K562 (cell line): ENCODE results near the gene EXOSC2. TPM values are rescaled to one million over a fixed set of nuclear protein-coding genes. Genes with fewer than 3 reads are reported as not detected.

Experiments used
- ATAC-seq: fragments of 200-7000 bp; cut with Tn5 transposase; 3 replicates; pipeline ENCODE4 v1.9.1; 2020; ENCODE audit warnings: moderate library complexity
- BruUV-seq: library from RNA; stranded (reverse); fragments of 400-500 nt; replicated peaks from 2 replicates; lab custom pipeline; 2021; lab: Mats Ljungman, UMichigan
- CTCF ChIA-PET: fragments of 300-600 bp; formaldehyde crosslinking; extraction: SDS; loops from one replicate; lab custom pipeline; 2021; ENCODE audit warnings: low intra/inter-chr PET ratio; lab: Yijun Ruan, JAX
- POLR2A ChIA-PET: fragments of 300-600, 350-650 bp; sonication (Branson Sonifier 250); formaldehyde crosslinking; extraction: SDS; loops from one replicate; lab custom pipeline; 2021; ENCODE audit warnings: antibody characterized with exemption, inconsistent platforms; lab: Yijun Ruan, JAX
- DNase-seq, 4 experiments: peaks; one replicate each; pipeline versions ENCODE4 v3.0.0 to v3.0.0-alpha.2; 2011 to 2018; ENCODE audit warnings: low spot score in 3 of 4, mixed read lengths in 3 of 4; ENCODE audit errors: extremely low read depth in 1 of 4
- FAIRE-seq: peaks from 2 replicates; lab custom pipeline; 2011; peaks lifted over from hg19 to GRCh38; lab: Jason Lieb, UNC
- H2AFZ ChIP-seq: 2 replicates; pipeline ENCODE4 v1.6.0; 2011; ENCODE audit warnings: low read depth, low read length, control low read depth, inconsistent platforms
- H3K27ac ChIP-seq: fragments of 200-600 bp; 3 replicates; pipeline ENCODE4 v1.8.0; 2011; ENCODE audit warnings: low read depth, mild to moderate bottlenecking, control low read depth, inconsistent platforms, low read length, moderate library complexity, mixed read lengths; ENCODE audit errors: extremely low read depth
- H3K27me3 ChIP-seq, 2 experiments: fragments of 300-600 bp in 1 of 2; 2 replicates in 1 of 2; 3 replicates in 1 of 2; pipeline versions ENCODE4 v1.6.0 to v1.8.0; 2011; ENCODE audit warnings: inconsistent platforms in 2 of 2, low read length in 2 of 2, mild to moderate bottlenecking in 1 of 2, mixed read lengths in 1 of 2, moderate library complexity in 1 of 2; ENCODE audit not compliant: control insufficient read depth in 2 of 2, insufficient read depth in 2 of 2
- H3K36me3 ChIP-seq: fragments of 300-600 bp; 3 replicates; pipeline ENCODE4 v1.8.0; 2011; ENCODE audit warnings: mild to moderate bottlenecking, low read length, inconsistent platforms; ENCODE audit not compliant: control insufficient read depth, insufficient read depth
- H3K4me1 ChIP-seq, 2 experiments: fragments of 200-600 bp in 1 of 2; replicated peaks in 1 of 2; 2 replicates in 1 of 2; 3 replicates in 1 of 2; pipeline versions ENCODE4 v1.5.1 to v1.8.0; 2011; ENCODE audit warnings: inconsistent platforms in 2 of 2, low read length in 2 of 2, mild to moderate bottlenecking in 1 of 2, mixed read lengths in 1 of 2, moderate library complexity in 1 of 2; ENCODE audit not compliant: control insufficient read depth in 2 of 2, insufficient read depth in 2 of 2
- H3K4me2 ChIP-seq: 2 replicates; pipeline ENCODE4 v1.6.1; 2011; ENCODE audit warnings: low read length, control low read depth, inconsistent platforms, mixed read lengths; ENCODE audit not compliant: insufficient read depth
- H3K4me3 ChIP-seq: fragments of 200-600 bp; sonication (generic), shearing (Covaris generic); 2 replicates; pipeline ENCODE4 v1.5.1; 2016; ENCODE audit warnings: control low read depth, inconsistent platforms
- H3K79me2 ChIP-seq: fragments of 200-600 bp; 3 replicates; pipeline ENCODE4 v1.8.0; 2011; ENCODE audit warnings: low read length, inconsistent platforms; ENCODE audit not compliant: control insufficient read depth, insufficient read depth
- H3K9ac ChIP-seq, 2 experiments: 2 replicates each; pipeline versions ENCODE4 v1.6.0 to v1.6.1; 2011; ENCODE audit warnings: low read depth in 2 of 2, low read length in 2 of 2, control low read depth in 1 of 2, inconsistent platforms in 1 of 2, mild to moderate bottlenecking in 1 of 2, mixed read lengths in 1 of 2; ENCODE audit not compliant: insufficient read depth in 1 of 2
- H3K9me1 ChIP-seq: one replicate; pipeline ENCODE4 v1.6.0; 2011; ENCODE audit warnings: inconsistent platforms, mild to moderate bottlenecking, low read length, moderate library complexity; ENCODE audit not compliant: control insufficient read depth, insufficient read depth
- H3K9me3 ChIP-seq: replicated peaks from 2 replicates; pipeline ENCODE4 v1.5.1; 2011; ENCODE audit warnings: low read depth, low read length, inconsistent platforms; ENCODE audit not compliant: control insufficient read depth, insufficient read depth
- H4K20me1 ChIP-seq: replicated peaks from 2 replicates; pipeline ENCODE4 v1.6.1; 2011; ENCODE audit warnings: low read length, inconsistent platforms, mixed read lengths; ENCODE audit not compliant: control insufficient read depth, insufficient read depth
- ARID4B ChIP-seq: sonication (generic); formaldehyde crosslinking; IDR thresholded peaks from 2 replicates; pipeline ENCODE4 v1.8.0; 2022; ENCODE audit warnings: mild to moderate bottlenecking, missing genetic modification reagents
- BMI1 ChIP-seq: fragments of 150-350 bp; IDR thresholded peaks from 2 replicates; pipeline ENCODE4 v1.6.1; 2014; ENCODE audit warnings: low read length
- CBX8 ChIP-seq: fragments of 200-600 bp; sonication (generic); IDR thresholded peaks from 2 replicates; pipeline ENCODE4 v1.6.1; 2012; ENCODE audit warnings: borderline replicate concordance, mixed run types, low read depth, mild to moderate bottlenecking, moderate library complexity, mixed read lengths, low read length, control low read depth, inconsistent platforms; ENCODE audit not compliant: poor library complexity, severe bottlenecking; ENCODE audit errors: extremely low read depth
- CEBPB ChIP-seq: fragments of 450-650 bp; IDR thresholded peaks from 2 replicates; pipeline ENCODE4 v1.6.1; 2016; ENCODE audit warnings: missing genetic modification characterization, missing compliant biosample characterization
- ETV1 ChIP-seq: fragments of 450-650 bp; conservative IDR thresholded peaks from 2 replicates; pipeline ENCODE4 v1.6.1; 2016; ENCODE audit warnings: missing genetic modification characterization, control low read depth, low read depth, missing compliant biosample characterization
- GABPB1 ChIP-seq: sonication (generic); formaldehyde crosslinking; IDR thresholded peaks from 2 replicates; pipeline ENCODE4 v1.8.0; 2022; ENCODE audit warnings: mild to moderate bottlenecking, missing genetic modification reagents
- HDAC1 ChIP-seq, 2 experiments: fragments of 450-650 bp; IDR thresholded peaks; 2 replicates each; pipeline ENCODE4 v1.6.1; 2016 to 2017; ENCODE audit warnings: inconsistent platforms in 1 of 2, mild to moderate bottlenecking in 1 of 2, moderate library complexity in 1 of 2
- KDM2B ChIP-seq: fragments of 250-450 bp; sonication (Bioruptor Pico); IDR thresholded peaks from 2 replicates; pipeline ENCODE4 v1.8.0; 2021; ENCODE audit warnings: mild to moderate bottlenecking, moderate library complexity
- NFIX ChIP-seq: fragments of 250-450 bp; sonication (Bioruptor Pico); IDR thresholded peaks from 2 replicates; pipeline ENCODE4 v1.4.0; 2020; ENCODE audit warnings: low read depth, mild to moderate bottlenecking, moderate library complexity
- POLR2G ChIP-seq: fragments of 200-400 bp; formaldehyde crosslinking; IDR thresholded peaks from 2 replicates; pipeline ENCODE4 v1.6.1; 2017; ENCODE audit warnings: low read depth, mild to moderate bottlenecking, antibody characterized with exemption, low read length, moderate library complexity
- SNIP1 ChIP-seq: fragments of 450-650 bp; IDR thresholded peaks from 2 replicates; pipeline ENCODE4 v1.7.1; 2017; ENCODE audit warnings: low read depth, mild to moderate bottlenecking
- WGBS: fragments of 100-300 bp; shearing (Covaris generic); methylation state at CpG from one replicate; pipeline ENCODE4 v1.1.6; 2016; ENCODE audit warnings: low coverage, mixed read lengths; ENCODE audit not compliant: insufficient coverage; ENCODE audit errors: missing lambda C conversion rate; 5-methylcytosine and 5-hydroxymethylcytosine counted together
- in situ Hi-C: fragments of 300-500 bp; cut with MboI; formaldehyde crosslinking; loops from 4 replicates; pipeline ENCODE4 v1.15.0; 2018; ENCODE audit warnings: inconsistent platforms, mixed read lengths
- intact Hi-C: fragments of 100-400 bp; cut with micrococcal nuclease; formaldehyde crosslinking; loops from 2 replicates; pipeline ENCODE4 v1.14.2; 2022
- polyA plus RNA-seq, 8 experiments: library from polyadenylated mRNA; depleted of rRNA in 4 of 8; stranded (reverse) in 5 of 8; unstranded in 3 of 8; fragments of >200 nt; fragmentation: Nextera tagmentation in 2 of 8; fragmentation: Illumina TruSeq in 1 of 8; extraction: Ambion mirVana in 2 of 8; extraction: Trizol in 1 of 8; gene quantifications; 2 replicates each; pipeline versions ENCODE4 v1.2.1 to v1.2.3, GENCODE V29; 2011 to 2014; ENCODE audit warnings: inconsistent platforms in 1 of 8, missing spikeins in 1 of 8
- total RNA-seq, 7 experiments: library from RNA; depleted of rRNA in 6 of 7; stranded (reverse); fragments of >200 nt in 6 of 7; fragmentation: Illumina TruSeq in 2 of 7; extraction: Trizol in 2 of 7; gene quantifications; 2 replicates each; pipeline versions ENCODE4 v1.2.1 to v1.2.3, GENCODE V29; 2011 to 2021; ENCODE audit warnings: low replicate concordance in 1 of 7
- TF ChIP-seq, protein P1 (sequence below), 2 experiments: fragments of 450-650 bp; conservative IDR thresholded peaks; 2 replicates each; pipeline ENCODE4 v1.6.1; 2017; ENCODE audit warnings: mild to moderate bottlenecking in 2 of 2, moderate library complexity in 2 of 2
- TF ChIP-seq, protein P2 (sequence below): fragments of 450-650 bp; IDR thresholded peaks from 2 replicates; pipeline ENCODE4 v1.6.1; 2016

Gene EXOSC2
- total and polyA plus RNA-seq, 9 of the 15 experiments (the other 6 are each of a cell fraction or from before 2014, with no cell fraction given) = 46.0 to 101 (median 77.6) TPM

DNA sequence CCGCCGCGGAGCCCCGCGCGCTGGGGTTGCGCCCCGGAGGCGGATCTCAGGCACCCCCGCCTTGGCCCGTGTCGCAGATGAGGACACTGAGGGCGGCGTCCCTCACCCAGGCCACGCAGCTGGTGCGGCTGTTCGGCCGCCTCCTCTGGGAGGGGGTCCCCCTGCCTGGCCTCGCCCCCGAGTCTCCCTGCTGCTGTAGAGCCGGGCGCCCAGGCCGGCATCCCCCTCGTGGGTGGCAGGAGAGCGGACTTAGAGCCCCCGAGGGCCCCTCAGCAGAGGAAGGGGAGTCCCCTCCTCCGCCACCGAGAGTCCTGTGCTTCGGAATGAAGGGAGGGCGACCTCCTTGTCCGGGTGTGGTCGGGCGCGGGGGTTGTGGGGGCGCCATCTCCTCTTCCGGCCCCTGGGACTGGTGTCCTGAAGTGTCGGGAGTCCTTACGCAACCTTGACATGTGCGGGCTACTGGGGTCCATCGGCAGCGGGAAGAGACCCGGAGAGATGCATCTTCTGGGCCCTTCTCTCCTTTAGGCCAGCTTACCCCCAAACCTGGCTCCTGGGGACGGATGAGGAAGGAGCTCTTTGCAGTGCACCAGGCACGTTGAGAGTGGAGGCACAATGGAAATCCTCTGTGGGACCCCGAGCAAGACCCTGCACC, 11.7 kb upstream of the EXOSC2 start:
- no peaks in the 10 kb centered on the region for H3K9me3 ChIP-seq
- ChIA-PET POLR2A (interaction anchor here (0.6 to 2.2 kb wide), 8 partner anchors 12 to 228 kb away, joined by 3 to 11 read pairs (median 4); partner anchors contain the start of gene EXOSC2), CTCF (interaction anchor here (1.9 to 4.9 kb wide), 2 partner anchors 201 to 219 kb away, joined by 6 to 105 read pairs; no protein-coding TSS in a partner anchor)
- no peaks in the 10 kb centered on the region for H3K9me1 ChIP-seq
- peak overlapping the region; percentile 88 for H2AFZ ChIP-seq
- H3K36me3 ChIP-seq = no peaks in the 10 kb centered on the region
- H3K4me3 ChIP-seq = peak overlapping the region; percentile 66
- no peaks in the 10 kb centered on the region for H4K20me1 ChIP-seq
- peak overlapping the region; percentile 79 for H3K4me2 ChIP-seq
- FAIRE-seq = peak; percentile 19
- H3K4me1 ChIP-seq = peaks cover 8 to 19% of the 10 kb centered on the region in 2 experiments; a peak in 4 of 5 replicates
- 0 out of 3 replicates have a peak overlapping the region, but pooled peaks have one; percentile 50 for H3K27ac ChIP-seq
- intact Hi-C loops (loop anchor here (1.0 to 5.0 kb wide), 3 partner anchors 40 to 221 kb away; no protein-coding TSS in a partner anchor), in situ Hi-C loops (loop anchor here (25.0 kb wide), 1 partner anchor 545 kb away; no protein-coding TSS in a partner anchor)
- peak overlapping the region; percentile 24 to 93; a peak in 3 of 4 replicates for H3K9ac ChIP-seq
- H3K27me3 ChIP-seq = peaks cover 2 to 15% of the 10 kb centered on the region in 2 experiments; a peak in 3 of 5 replicates
- ATAC-seq = peak; percentile 70
- BruUV-seq = no TSS peak
- 2% methylated on average over 22 of the region's 45 CpGs for WGBS
- H3K79me2 ChIP-seq = no peaks in the 10 kb centered on the region
- DNase-seq = peak in 1 of 4 experiments; percentile 43
- TF ChIP-seq BMI1 (no peak), ARID4B (CRISPR knock-in tag) (peak; percentile 65), GABPB1 (CRISPR knock-in tag) (0 out of 2 replicates have a peak, but pooled peaks have one; percentile 10), CBX8 (no peak), HDAC1 (IDR thresholded peaks at IDR 0.05) (peak in 1 of 2 experiments; percentile 32; a peak in 2 of 4 replicates), KDM2B (CRISPR knock-in tag) (0 out of 2 replicates have a peak, but pooled peaks have one; percentile 15), POLR2G (peak; percentile 71), NFIX (CRISPR knock-in tag) (no peak), CEBPB (tag) (peak; percentile 49), ETV1 (tag) (0 out of 2 replicates have a peak, but pooled peaks have one; percentile 7), SNIP1 (no peak)
- TF ChIP-seq, protein P1, sequence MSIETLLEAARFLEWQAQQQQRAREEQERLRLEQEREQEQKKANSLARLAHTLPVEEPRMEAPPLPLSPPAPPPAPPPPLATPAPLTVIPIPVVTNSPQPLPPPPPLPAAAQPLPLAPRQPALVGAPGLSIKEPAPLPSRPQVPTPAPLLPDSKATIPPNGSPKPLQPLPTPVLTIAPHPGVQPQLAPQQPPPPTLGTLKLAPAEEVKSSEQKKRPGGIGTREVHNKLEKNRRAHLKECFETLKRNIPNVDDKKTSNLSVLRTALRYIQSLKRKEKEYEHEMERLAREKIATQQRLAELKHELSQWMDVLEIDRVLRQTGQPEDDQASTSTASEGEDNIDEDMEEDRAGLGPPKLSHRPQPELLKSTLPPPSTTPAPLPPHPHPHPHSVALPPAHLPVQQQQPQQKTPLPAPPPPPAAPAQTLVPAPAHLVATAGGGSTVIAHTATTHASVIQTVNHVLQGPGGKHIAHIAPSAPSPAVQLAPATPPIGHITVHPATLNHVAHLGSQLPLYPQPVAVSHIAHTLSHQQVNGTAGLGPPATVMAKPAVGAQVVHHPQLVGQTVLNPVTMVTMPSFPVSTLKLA (conservative IDR thresholded peaks at IDR 0.05) = 0 out of 4 replicates have a peak, but pooled peaks of 1 of the 2 experiments have one; percentile 38
- TF ChIP-seq, protein P2, sequence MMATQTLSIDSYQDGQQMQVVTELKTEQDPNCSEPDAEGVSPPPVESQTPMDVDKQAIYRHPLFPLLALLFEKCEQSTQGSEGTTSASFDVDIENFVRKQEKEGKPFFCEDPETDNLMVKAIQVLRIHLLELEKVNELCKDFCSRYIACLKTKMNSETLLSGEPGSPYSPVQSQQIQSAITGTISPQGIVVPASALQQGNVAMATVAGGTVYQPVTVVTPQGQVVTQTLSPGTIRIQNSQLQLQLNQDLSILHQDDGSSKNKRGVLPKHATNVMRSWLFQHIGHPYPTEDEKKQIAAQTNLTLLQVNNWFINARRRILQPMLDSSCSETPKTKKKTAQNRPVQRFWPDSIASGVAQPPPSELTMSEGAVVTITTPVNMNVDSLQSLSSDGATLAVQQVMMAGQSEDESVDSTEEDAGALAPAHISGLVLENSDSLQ = no peak
